HG03558 (cell line): ENCODE data around the gene VWF.
"Not testable (repeated sequence)": the region's sequence is repeated elsewhere in the genome, so short reads cannot be mapped to it uniquely, and the experiment has no call there.

Experiments
- ATAC-seq: cut with Tn5 transposase; IDR thresholded peaks from one replicate; pipeline ENCODE4 v1.9.1; 2021; ENCODE audit warnings: moderate number of reproducible peaks; ENCODE audit not compliant: unreplicated experiment; ENCODE audit errors: extremely low read depth

Gene VWF

DNA sequence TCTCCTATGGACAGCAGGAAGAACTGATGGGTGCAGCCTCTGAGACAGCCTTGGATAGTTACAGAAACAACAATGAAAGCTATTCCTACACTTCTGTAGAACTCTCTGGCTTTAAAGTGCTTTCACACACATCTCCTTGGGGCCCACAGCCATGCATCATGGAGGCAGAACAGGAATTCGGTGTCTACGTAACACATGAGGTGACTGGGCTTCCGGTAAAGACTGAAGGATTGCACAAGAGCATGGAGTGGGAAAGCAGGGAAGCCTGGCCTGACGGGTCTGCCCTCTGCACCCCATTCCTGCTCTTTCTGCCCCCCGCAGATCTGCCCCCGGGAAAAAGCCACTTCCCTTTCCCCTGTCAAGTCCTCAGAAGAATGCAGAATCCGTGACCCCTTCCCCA is 82.6 kb downstream of the VWF start:
- ATAC-seq: no peak

DNA sequence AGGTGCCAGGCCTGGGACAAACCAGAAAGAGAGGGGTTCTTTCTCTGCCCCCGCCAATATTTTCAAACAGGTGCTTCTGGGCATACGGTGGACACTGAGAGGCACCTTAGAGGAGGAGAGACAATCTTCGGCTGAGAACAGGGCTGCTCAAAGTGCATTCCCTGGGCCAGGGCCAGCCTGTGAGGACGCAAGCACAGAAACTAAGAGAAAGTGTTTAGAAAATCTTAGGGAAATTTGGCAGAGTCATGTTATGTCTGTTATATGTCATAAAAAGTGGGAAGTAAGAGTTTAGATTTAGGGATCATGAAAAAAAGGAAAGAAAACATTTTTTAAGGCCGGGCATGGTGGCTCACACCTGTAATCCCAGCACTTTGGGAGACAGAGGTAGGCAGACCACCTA is 83.7 kb downstream of the VWF start:
- no peak for ATAC-seq

DNA sequence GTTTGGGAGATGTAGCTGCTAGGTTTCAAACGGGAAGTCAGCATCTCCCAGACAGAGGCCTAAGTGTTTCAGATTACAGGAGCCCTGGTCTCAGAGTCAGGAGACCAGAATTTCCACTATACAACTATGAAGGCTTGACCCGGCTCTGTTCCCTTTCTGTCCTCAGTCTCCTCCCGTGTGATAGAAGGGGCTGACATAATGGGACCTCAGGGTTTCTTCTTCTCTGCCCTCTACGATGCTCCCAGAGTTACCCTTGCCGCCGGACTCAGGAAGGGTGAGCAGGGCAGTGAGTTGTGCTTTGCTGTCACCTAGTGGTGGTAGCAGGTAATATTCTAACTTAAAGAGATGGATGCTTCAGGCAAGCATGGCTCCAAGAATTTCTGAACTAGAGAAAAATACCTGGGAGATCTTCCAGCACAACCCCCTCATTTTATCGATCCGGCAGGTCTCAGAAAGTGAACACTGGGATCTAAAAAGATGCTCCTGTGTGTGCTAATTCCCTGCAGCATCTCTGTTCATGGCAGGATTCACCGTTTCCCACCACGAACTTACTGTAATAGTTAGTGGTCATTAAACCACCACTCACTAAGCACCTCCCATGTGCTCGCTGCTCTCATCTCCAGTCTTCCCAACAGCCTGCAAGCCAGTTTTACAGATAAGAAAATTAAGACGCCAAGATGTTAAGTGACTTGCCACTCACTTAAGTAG is 84.4 kb downstream of the VWF start:
- ATAC-seq: no peak

DNA sequence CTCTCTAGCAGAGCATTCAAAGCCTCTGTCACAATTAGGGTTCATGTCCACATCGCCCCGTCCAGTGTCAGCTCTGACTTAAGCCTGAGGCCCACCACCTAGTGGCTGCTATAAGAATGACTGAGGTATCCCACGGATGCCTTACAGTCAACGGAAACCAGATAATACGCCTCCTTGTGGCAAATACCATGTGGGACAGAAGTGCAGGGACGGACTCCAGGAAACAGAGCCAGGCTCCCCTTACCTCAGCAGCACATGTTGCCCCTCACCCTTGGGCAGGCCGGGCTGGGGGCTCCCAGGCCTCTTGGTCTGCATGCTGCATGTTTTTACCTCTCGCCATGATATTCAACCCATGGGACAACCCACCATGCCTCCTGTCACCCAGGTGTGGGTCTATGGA is 86.3 kb downstream of the VWF start:
- ATAC-seq: no peak

DNA sequence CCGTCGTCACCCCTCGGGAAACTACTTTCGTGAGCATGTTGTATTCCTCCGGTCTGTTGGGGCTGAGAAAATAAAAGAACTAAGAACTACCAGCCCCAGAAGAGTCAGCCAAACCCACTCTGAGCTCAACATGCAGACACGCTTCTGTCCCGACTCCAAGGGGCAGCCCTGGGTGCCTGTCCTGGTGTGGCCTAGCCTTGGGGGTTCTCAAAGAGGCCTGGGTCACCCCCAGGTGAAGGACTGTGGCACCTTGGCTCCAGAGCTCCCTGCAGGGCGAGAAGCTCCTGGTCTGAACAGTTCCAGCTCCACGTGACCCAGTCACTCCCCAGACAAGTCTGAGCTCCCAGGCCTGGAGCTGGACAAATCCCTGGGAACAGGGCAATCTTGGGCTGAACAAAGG is 87.0 kb downstream of the VWF start:
- no peak for ATAC-seq

DNA sequence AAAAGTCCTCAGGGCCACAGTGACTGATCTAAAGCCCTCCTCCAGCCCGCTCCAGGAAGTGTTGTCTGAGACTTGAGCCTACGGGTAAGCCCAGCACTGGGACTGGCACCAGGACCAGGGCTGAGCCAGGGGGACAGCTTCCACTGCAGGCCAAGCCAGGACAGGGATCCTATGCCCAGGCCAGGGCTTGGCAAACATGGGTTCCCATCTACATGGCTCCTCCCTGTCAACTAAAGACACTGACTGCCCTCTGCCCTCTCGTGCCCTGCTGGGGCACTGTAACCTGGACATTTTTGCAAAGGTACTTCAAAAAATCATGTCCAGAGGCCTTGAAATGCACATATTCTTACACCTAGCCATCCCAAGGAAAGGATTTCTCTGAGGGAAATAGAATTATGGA is 88.0 kb downstream of the VWF start:
- no peak for ATAC-seq

DNA sequence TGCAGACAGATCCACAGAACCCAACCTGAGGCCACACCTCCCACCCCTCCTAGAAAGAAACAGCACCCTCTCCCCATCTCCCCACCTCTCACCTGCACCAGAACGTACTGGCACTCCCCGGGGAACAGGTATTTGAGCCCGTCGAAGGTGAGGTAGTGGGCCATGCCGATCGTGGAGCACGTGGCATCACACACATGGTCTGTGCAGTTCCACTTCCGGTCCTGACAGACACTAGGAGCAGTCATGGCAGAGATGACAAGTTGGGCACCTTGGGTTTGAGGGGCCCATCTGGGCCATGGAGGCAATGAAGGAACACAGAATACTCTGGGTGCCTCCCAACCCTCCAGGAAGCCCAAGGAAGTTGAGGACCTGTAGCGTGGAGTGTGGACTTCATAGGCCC is 89.9 kb downstream of the VWF start:
- no peak for ATAC-seq

DNA sequence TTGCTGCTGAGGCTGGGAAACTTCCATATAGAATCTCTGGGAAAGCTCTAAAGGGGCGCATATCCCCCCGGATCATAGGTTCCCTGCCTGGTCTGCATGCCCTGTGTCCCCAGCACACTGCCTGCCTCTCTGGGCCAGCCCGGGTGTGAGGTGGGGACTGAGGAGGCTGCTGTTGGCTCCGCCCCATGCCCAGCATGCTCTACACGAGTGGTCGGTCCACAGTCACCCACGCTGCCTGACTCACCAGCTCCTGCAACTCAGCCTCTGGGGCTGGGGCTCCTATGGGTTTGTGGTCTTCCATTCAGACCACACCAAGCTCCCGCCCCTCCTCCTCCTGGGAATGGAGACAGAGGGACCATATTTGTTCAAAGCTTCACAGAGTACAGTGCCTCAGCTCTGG is 90.9 kb downstream of the VWF start:
- ATAC-seq: no peak

DNA sequence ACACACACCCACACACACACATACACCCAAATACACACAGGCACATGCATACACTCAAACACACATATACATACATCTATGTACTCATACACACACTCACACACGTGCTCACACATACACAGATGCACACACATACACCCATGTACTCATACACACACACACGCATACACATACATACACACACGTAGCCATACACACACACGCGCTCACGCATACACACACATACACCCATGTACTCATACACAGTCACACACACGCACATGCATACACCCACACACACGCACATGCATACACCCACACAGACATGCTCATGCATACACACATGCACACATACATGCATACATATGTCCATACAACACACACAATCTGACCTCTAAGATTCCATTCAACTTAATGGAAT is 91.7 kb downstream of the VWF start:
- no peak for ATAC-seq

DNA sequence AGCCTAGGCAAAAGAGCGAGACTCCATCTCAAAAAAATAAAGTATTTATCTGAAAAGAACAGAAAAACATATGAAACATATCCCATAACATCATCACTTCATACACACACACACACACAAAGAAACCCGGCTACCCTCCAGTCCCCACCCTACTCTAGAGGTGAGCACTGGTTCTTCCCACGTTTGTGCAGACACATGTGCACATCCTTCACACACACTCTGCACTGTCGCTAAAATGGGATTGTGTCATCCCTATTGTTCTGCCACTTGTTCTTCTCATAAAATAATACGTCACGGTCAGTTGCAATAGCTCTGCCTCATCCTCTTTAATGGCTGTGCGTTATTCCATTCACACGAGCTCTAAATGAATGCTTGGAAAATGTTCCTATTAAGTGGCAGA is 93.5 kb downstream of the VWF start:
- ATAC-seq: no peak

DNA sequence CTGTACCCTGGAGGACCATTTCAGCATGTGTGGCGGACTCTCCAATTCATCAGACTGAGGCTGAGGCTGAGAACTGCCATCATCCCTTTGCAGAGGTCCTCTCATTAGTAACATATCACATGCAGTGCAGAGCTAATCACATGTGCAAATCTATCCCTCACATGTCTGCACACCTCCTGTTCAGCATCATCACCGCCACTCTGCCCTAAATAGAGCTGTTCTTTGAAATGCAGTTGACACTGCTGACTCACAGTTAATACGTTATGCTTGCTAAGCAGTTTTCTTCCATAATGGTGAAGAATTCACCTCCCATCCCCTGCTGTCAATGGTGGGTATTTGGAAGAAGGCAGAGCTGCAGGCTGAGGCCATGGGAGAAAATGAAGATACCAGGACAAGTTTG is 94.4 kb downstream of the VWF start:
- ATAC-seq: no peak

DNA sequence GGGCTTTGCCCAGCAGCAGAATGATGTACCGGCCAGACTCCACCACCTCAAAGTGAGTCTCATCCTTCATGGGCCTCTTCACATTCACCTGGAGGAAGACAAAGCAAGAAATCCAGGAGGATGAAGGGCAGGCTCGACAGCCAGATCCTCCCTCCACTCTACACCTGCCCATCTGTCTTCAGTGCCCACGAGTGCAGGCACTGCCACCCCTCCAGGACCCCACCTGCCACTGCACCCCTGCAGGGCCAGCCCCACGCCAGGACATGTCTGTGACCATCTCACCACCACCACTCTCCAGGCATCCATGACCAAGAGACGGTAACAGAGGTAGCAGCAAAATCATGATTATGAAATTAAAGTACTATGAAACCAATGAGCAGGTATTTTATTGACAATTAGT is 95.1 kb downstream of the VWF start:
- ATAC-seq: no peak

DNA sequence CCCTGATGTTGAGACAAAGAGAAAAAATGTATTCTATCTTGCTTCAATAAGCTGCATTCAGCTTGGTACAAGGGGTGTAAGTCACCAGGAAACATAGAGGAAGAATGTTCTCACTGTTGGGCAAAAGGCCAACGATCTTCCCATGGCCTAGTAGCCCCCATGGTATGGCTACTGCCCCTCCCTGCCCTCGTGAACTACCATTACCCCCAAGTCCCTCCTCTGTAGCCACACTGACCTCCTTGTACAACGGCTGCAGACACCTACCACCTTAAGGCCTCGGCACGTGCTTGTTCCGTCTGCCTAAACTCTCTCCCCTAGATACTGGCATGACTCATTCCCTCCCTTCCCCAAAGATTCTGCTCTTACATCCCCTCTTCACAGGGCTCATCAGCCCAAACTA is 97.5 kb downstream of the VWF start:
- no peak for ATAC-seq

DNA sequence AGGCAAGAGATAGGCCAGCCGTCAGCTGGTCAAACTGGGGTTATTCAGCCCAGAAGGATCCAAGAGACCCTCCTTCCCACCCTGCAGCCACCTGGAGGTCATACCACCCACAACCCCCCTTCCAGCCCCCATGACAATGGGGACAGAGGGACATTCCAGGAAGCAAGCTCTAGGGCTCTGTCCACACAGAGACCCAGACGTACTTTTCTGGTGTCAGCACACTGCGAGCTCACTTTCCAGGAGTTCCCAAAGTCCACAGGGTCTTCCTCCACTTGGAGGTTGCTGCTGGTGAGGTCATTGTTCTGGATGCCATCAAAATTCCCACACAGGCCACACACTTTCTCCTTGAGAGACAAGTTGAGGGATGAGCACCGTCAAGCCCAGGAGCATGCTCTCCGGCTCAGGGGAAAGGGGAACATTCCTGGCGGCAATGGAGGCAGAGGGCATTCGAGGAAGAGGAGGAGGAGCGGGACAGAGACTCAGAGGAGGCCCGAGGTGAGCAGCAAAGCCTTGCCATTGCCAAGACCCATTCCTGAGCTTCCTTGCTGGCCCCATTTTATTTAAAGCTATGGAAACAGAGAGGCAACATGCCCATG is 98.7 kb downstream of the VWF start:
- ATAC-seq: not testable (repeated sequence)

DNA sequence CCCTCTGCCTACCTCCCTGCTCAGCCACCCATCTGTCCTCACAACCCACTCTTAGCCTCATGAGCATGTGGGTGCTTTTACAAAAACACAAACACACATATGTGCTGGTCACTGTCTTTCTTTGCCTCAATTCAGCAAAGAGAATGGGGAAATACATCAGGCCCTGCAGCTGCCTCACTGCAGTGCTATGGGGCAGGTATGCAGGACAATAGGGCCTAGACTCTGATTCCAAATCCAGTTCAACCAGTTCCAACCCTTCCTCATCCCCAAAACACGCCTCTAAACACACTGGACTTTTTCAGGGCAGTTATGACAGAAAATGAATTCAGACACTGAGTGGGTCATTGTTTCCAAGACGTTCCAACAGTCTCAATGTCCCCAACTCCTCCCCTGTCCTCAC is 100.4 kb downstream of the VWF start:
- ATAC-seq: not testable (repeated sequence)

DNA sequence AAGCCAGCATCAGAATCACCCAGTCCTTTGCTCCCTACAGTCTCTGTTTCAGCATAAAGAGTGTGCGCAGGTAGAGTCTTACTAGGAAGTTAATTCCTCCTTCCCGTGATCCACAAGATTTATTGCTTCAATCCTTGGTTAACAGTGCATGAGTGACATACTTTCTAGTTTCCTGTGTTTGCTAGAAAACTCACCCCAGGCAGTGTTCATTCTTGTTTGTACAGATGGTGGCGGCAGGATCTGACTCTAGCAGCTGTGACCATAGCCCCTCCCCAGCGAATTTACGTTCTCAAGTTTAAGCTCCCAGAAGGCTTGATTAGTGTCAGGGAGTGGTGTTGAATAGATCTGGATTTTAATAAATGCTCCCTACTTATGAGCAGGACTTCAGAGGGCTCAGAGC is 103.5 kb downstream of the VWF start:
- ATAC-seq: no peak

DNA sequence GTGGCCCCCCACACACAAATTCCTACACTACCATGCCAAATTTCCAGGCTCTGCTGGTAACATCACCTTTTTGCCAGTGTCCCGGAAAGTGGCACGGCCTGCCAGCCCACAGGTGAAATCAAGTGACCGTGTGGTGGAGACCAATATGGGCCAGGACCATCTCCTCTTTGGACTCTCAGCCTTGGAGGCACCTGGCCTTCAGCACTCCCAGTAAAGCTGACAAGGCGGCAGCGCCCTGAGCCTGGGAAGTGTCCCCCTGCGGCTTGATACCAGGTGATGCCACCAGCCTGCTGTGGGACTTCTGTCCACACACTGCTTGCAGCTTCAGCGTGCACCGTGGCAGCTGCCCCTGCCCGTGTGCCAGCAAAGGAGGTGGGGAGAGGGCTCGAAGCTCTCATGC is 104.0 kb downstream of the VWF start:
- not testable (repeated sequence) for ATAC-seq

DNA sequence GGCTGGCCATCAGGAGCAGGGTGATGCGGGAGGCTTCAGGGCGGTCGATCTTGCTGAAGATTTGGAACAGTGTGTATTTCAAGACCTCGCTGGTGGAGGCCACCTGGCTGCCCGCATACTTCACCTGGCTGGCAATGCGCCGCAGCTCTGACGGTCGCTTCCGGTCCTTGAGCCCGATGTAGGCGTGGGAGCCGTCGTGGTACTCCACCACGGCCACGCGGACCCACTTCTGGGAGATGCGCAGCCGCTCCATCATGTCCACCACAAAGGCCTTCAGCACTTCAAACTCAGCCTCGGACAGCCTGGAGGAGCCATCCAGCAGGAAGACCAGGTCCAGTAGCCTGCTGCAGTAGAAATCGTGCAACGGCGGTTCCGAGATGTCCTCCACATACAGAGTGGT is 105.2 kb downstream of the VWF start:
- not testable (repeated sequence) for ATAC-seq

DNA sequence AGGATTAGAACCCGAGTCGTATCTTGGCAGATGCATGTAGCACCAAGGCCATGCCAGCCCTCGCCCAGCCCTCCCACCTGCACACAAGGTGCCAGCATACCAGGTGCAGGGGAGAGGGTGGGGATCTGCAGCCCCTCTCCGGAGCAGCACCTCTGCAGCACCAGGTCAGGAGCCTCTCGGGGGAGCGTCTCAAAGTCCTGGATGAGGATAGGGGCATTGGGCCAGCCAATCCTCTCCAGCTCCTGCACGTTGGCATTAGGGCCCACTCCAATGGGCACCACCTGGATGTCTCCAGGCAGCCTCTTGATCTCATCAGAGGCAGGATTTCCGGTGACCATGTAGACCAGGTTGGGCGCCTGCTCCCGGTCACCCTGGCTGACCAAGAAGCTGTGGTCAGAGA is 106.2 kb downstream of the VWF start:
- ATAC-seq: no peak

DNA sequence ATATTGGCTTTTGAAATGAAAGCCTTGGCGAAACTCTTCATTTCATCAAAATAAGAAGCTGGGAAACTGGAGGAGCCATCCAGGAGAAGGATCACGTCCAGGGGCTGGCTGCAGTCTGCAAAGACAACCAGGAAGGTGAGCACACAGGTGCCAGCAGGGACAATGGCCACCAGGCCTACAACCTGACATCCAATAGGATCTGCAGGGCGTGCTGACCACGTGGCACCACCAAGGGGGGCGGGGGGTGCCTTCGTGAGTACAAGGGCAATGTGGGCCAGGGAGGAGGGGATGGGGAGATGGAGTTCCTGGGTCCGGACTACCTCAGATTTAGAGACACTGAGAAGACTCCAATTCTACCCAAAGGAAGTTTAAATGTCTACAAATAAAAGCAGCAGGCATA is 107.7 kb downstream of the VWF start:
- no peak for ATAC-seq

DNA sequence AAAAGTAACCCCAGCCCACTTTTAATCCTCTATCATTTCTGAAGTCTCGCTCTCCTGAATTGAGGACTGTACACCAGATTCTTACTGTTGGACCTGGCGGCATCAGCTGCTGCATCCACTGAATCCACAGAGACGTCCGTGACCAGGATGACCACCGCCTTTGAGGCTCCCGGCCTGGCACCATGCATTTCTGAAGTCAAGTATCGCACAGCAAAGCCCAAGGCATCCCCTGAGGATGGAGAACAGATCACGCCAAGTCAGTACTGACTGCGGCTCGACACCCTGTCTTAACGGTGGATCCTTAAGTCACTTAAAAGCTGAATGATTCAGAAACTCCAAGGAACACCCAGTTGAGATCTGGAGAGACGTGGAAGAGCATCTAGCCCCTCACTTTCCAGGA is 108.5 kb downstream of the VWF start:
- not testable (repeated sequence) for ATAC-seq

DNA sequence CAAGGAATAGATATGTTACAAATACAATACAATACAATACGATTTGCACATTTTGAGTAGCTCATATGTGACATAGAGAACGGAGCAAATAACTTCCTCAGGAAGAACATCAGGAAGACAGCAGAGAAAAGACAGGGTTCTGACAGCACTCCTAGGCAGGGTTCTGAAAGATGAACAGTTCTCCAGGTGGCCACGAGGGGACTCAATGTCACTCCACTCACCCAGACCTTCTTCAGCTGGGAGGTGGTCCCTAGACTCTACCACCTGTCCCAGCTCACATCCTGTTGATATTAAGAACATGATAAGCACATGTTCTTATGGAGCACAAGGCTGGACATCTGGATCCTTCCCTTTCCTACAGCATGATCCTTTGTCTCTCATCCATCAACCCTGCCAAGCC is 109.2 kb downstream of the VWF start:
- ATAC-seq: not testable (repeated sequence)
